CD4-positive, alpha-beta T cell treated with Interleukin-1 beta for 1 hour (primary cell): ENCODE results near the gene CCDC85C.

Experiments used
- DNase-seq, 2 donors: peaks; one replicate each; pipeline ENCODE4 v3.0.0-alpha.2; 2020 to 2022

The CCDC85C gene

DNA sequence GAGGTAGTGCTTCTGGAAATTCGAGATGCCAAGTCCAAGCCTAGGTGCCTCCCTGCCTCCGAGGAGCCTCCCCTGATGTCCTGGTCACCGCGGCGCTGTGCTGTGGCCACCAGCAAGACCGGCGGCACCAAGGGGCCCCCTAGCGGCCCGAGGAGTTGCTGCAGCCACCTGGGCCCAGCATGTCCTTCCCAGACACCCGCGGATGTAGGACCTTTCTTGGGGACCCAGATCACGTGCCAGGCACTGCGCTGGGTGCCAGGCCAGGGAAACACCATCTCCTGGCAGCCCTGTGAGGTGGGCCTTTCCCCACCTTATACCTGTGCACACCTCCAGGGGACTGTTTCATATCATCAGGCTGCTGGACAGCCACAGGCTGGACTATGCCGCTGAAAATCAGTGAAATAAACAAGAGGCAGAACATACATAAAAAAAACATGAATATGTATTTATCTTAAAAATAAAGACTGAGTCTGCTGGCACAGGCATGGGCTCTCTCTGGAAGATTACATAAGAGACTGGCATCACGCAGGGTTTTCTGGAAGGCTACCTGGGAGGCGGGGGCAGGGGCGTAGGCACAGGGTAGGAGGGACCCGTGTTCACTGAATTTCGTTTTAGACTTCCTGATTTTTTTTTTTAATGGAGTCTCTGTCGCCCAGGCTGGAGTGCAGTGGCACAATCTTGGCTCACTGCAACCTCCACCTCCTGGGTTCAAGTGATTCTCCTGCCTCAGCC lies 25.0 kb upstream of the CCDC85C start:
- DNase-seq, result peak; percentile 55 to 69

DNA sequence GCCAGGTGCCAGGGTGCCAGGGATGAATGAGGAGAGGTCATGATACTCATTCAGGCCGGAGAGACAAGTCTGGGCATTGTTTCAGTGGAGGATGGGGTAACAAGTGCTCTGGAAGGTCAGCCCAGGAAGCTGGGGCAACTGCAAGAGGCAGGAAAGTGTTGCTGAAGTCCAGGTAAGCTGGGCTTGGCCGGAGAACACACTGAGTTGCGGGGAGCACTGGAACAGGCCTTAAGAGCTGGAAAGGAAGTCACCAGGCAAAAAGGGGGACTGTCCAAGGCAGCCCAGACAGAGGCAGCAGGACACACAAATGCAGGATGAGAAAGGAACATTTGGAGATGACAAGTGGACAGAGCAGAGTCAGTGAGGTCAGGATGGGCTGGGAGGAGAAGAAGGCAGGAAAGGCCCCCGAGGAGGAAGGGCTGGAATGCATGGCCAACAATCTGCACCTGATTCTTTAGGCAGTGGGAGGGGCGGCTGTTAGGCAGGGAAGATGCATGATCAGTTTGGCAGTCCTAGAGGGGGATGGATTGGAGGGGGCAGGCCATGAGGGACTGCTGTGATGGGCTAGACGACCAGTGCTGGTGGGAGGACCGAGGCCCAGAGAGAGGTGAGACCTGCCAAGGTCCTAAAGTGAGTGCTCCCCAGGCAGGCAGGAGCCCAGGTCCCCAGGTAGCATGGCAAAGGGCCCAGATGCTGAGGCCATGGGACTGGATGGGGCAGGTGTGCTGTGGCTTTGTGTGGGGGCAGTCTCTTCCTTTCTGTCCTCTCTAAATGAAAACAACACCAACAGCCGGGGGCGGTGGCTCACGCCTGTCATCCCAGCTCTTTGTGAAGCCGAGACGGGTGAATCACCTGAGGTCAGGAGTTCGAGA lies 23.7 kb upstream of the CCDC85C start:
- DNase-seq, result no peak

DNA sequence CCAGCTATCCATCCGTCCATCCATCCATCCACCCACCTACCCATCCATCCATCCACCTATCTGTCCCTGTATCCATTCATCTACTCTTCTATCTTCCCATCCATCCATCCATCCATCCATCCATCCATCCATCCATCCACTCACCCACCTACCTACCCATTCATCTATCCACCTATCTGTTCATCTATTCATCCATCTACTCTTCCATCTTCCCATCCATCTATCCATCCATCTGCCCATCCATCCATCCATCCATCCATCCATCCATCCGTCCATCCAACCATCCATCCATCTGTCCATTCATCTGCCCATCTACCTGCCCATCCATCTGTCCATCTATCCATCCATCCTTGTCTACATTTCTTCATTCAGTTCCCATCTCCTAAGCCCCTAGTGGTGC lies 23.1 kb upstream of the CCDC85C start:
- DNase-seq, result no peak

- no peak for DNase-seq
These were observed 22.1 kb upstream of the CCDC85C start for GRCh38 chr14:99626041-99626648.

DNA sequence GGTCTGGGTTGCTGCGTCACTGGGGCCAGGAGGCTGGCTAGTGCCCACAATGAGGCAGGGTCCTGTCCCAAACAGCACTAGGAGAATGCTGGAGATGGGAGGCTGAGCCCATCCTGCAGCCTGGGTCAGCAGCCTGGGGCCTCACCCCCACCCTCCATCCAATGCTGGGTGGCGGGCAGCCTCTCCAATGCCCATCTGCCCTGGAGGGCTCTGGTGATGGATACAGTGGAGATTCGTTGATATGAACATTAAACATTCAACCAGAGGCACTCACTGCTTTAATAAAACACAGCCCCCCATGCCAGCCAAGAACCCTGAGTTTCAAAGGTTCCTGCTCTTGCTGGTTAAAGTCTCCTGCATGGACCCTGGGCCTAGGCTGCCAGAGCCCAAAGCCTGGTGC lies 21.5 kb upstream of the CCDC85C start:
- no peak for DNase-seq

DNA sequence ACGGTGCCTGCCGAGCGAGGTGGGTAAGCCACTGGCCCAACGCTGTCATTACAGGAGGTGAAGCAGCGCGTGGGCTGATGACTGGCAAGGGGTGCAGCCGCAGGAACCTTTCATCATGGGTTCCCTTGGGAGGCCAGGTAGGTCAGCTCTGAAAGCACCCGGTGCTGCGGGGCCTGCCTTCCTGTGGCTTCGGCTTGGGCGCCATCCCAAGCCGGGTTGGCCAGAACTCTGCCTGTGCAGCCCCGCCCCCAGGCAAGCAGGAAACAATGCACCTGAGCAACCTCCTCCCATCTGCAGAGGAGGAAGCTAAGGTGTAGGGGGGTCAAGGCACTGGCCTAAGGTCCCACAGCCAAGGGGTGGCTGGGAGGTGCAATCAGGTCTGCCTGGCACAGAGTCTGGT lies 21.0 kb upstream of the CCDC85C start:
- no peak for DNase-seq

- no peak for DNase-seq
These were observed 20.0 kb upstream of the CCDC85C start for GRCh38 chr14:99624024-99624423.

GRCh38 chr14:99621948-99622347 lies 17.9 kb upstream of the CCDC85C start:
- no peak for DNase-seq

- DNase-seq, result no peak
These were observed 16.1 kb upstream of the CCDC85C start for GRCh38 chr14:99619835-99620834.

DNA sequence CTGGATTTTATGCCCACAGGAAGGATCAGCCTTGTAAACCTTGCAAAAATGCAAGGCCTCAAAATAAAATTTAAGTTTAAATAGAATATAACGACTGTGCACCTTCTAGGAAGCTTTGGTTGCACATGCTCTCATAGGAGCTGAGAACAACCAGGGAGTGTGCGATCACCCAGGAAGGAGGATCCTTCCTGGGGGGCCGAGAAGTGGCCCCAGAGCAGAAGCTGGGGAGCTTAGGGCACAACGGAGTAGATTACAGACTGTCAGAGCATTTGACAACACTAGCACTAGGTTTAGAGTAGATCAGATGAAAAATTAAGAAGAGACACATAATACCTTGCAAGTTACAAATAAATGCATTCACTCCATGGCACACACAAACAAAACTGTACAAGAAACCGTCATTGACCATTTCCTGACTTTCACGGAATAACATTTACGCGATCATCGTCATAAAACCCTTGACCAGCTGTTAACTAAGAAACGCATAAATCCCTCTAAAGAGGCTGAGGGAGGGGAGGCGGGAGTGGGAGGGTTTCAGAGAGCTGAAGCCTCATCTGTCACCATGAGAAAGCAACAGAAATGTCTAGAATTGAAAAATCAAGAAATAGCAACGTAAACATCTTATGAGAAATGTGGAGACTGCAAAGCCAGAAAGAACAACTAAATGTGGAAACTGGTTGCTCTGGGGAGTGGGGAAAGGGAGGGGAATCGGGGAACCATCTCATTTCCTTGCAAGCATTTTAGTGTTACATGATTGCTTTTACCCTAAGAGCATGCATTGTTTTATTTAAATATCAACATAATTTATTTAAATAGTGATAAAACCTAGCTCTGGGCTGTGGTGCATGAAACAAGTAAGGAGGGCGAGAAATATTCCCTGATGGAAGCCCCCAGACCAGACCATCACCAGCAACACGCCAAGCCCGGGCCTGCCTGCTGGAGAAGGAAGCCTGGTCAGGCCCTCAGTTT lies 13.1 kb upstream of the CCDC85C start:
- no peak for DNase-seq

DNA sequence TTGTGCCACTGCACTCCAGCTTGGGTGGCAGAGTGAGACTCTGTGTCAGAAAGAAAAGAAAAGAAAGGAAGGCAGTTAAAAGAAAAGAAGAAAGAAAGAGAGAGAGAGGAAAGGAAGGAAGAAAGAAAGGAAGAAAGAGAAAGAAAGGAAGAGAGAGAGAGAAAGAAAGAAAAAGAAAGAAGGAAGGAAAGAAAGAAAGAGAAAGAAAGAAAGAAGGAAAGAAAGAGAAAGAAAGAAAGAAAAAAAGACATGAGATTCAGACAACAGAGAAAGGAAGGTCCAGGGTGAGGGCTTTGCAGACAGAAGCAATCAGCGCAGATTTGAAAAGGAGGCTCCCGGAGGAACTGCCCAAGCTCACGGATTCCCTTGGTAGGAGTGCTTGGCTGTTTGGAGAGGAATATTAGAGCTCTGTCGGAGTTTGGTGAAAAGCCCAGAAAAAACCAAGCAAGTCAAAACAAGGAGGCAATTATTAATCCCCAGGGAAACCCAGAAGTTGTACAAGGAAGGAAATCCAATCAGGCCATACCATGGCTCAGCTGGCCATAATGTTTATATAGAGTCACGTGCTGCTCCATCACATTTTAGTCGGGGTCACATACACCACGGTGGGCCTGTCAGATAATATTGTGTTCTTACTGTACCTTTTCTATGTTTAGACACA lies 11.6 kb upstream of the CCDC85C start:
- no peak for DNase-seq

- DNase-seq, result no peak
These were observed 8.8 kb upstream of the CCDC85C start for GRCh38 chr14:99612738-99613330.

DNA sequence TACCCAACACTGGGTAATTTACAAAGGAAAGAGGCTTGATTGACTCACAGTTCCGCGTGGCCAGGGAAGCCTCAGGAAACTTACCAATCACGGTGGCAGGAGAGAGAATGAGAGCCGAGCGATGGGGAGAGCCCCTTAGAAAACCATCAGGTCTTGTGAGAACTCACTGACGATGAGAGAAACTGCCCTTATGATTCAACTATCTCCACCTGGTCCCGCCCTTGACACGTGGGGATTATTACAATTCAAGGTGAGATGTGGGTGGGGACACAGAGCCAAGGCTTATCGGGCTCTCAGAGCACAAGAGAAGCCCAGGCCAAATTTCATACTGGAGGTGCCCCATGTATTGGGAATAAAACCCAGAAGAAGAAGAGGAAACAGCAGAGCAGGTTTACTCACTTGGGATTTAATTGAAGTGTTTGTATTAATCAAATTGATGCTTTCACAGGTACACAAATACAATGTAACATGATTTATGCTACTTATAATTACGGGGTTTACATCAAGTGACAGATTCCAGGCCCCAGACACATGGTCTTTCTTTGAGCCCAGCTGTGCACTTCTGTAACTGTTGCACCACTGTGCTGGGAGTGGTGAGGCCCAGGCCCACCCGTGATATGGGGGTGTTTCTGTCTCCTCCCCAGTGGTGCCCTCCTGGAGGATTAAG lies 8.2 kb upstream of the CCDC85C start:
- no peak for DNase-seq

GRCh38 chr14:99611646-99612045 lies 7.6 kb upstream of the CCDC85C start:
- DNase-seq, result no peak

GRCh38 chr14:99609245-99610170 lies 5.5 kb upstream of the CCDC85C start:
- DNase-seq, result no peak

- DNase-seq, result no peak
These were observed 4.6 kb upstream of the CCDC85C start for GRCh38 chr14:99608591-99608990.

DNA sequence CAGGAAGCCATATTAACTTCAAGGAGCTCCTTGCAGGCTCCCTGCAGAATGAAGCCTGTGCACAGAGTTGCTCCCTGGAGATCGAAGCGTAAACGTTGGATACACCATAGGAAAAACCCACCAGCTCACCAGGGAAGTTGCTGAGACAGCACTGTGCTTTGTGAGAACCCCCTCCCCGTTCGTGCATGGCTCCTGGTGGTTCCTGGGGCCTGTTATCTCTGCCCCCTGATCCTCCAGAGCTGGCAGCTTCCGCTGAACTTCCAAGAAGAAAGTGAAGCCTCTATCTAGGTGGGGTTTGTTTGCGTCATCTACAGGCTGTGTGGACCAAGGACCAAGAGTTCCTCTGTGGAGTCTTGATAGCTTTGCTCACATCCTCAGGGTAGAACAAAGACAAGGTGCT lies 2.4 kb upstream of the CCDC85C start:
- no peak for DNase-seq

- DNase-seq, result peak; percentile 85
These were observed 1.4 kb upstream of the CCDC85C start for GRCh38 chr14:99605299-99605961.
